ENCODE data around the gene YBX2.
"Not testable (repeated sequence)": the region's sequence is repeated elsewhere in the genome, so short reads cannot be mapped to it uniquely, and the experiment has no call there.

Gene YBX2

DNA sequence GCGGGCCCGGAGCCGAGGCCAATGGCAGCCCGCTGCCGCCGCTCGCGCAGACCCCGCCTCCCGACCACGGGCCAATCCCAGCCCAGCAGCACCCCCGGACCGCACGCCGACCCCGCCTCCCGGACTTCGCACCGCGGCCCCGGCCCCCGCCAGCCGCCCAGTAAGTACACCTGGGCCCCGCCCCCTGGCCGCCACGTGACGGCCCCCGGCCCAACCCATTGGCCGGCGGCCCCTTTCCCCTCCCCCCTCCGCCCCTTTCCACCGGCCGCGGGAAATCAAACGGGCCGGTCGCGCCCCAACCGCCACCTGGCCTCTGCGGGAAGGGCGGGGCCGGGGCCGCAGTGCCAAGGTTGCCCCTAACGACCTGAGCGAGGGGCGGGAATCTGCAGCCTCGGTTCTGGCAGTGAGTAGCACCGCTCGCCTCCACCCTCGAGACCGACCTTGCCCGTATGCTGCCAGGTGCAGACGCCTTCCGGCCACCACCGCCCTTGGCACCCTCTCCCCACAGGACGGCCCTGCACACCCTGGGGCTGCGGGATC, at the start of gene YBX2:
Gene YBX2, minus strand, starts transcription at position 26 of the 540 bp plus-strand sequence. CDS start 139 bp downstream, outside the sequence.
- DNase-seq (ENCODE audit: extremely low spot score) = peak; percentile 86
- ChIA-PET CTCF (no interaction called here), POLR2A (no interaction called here)
- TF ChIP-seq, protein P1, sequence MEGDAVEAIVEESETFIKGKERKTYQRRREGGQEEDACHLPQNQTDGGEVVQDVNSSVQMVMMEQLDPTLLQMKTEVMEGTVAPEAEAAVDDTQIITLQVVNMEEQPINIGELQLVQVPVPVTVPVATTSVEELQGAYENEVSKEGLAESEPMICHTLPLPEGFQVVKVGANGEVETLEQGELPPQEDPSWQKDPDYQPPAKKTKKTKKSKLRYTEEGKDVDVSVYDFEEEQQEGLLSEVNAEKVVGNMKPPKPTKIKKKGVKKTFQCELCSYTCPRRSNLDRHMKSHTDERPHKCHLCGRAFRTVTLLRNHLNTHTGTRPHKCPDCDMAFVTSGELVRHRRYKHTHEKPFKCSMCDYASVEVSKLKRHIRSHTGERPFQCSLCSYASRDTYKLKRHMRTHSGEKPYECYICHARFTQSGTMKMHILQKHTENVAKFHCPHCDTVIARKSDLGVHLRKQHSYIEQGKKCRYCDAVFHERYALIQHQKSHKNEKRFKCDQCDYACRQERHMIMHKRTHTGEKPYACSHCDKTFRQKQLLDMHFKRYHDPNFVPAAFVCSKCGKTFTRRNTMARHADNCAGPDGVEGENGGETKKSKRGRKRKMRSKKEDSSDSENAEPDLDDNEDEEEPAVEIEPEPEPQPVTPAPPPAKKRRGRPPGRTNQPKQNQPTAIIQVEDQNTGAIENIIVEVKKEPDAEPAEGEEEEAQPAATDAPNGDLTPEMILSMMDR (IDR thresholded peaks at IDR 0.05; ENCODE audit: control extremely low read depth, extremely low read depth, low read depth, missing control alignments) = no peak

DNA sequence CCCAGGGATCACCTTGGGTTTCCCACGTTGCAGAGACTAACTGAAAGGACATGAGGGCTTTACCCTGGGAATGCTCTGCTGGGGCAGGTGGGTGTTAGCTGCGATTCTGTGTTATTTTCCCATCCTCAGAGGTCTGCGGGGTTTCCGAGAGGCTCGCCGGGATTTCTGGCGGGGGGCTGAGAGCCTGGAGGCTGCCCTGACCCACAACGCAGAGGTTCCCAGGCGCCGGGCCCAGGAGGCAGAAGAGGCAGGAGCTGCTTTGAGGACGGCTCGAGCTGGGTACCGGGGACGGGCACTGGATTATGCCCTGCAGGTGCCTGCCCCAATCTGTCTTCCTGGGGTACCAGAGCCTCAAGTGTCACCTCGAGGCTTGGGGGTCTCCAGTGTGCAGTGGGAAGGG, 48.8 kb upstream of the YBX2 start:
- CTCF ChIA-PET = interaction anchor here (1.2 to 4.0 kb wide), 4 partner anchors 13 to 218 kb away, joined by 3 to 15 read pairs (median 12); partner anchors contain the start of gene NEURL4
- POLR2A ChIA-PET = no interaction called here
- DNase-seq (ENCODE audit: extremely low spot score) = no peak
- TF ChIP-seq, protein P1 (IDR thresholded peaks at IDR 0.05; ENCODE audit: control extremely low read depth, extremely low read depth, low read depth, missing control alignments) = no peak

DNA sequence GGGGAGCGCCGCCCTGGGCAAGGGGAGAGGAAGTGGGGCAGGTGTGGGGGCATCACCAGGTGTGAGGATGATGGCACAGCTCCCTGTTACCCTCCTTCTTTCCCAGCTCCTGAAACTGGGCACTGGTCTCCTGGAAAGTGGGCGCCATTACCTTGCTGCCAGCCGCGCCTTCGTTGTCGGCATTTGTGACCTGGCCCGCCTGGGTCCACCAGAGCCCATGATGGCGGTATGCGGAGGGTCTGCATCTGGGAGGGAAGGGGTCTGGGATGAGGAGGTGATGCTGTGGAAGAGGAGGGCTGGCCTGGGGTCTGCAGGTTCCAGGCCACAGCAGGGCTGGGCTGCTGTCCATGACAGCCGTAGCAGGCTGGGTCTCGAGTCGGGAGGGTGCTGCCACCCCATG, 47.4 kb upstream of the YBX2 start:
- TF ChIP-seq, protein P1 (IDR thresholded peaks at IDR 0.05; ENCODE audit: control extremely low read depth, extremely low read depth, low read depth, missing control alignments) = no peak
- POLR2A ChIA-PET = interaction anchor here (0.6 kb wide), 1 partner anchor 43 kb away, joined by 3 read pairs; no protein-coding TSS in a partner anchor
- CTCF ChIA-PET = interaction anchor here (0.8 to 4.0 kb wide), 5 partner anchors 11 to 62 kb away, joined by 3 to 15 read pairs (median 3); partner anchors contain the start of genes NEURL4 and TMEM95
- DNase-seq (ENCODE audit: extremely low spot score) = no peak

DNA sequence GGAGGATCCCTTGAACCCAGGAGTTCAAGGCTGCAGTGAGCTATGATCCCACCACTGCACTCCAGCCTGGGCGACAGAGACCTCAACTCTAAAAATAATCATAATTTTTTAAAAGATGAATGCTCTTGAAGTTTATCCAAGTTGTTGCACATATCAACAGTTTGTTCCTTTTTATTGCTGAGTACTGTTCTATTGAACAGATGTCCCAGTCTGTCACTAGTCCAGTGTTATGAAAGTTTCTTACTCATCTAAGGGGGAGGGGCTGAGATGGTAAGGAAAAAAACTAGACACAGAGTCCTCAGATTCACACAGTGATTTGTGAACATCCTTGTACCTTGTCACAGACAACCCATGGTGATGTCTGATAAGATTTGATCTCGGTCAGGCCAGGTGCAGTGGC, 45.7 kb upstream of the YBX2 start:
- CTCF ChIA-PET = interaction anchor here (1.3 to 1.7 kb wide), 2 partner anchors 14 to 16 kb away, joined by 4 read pairs; no protein-coding TSS in a partner anchor
- POLR2A ChIA-PET = no interaction called here

DNA sequence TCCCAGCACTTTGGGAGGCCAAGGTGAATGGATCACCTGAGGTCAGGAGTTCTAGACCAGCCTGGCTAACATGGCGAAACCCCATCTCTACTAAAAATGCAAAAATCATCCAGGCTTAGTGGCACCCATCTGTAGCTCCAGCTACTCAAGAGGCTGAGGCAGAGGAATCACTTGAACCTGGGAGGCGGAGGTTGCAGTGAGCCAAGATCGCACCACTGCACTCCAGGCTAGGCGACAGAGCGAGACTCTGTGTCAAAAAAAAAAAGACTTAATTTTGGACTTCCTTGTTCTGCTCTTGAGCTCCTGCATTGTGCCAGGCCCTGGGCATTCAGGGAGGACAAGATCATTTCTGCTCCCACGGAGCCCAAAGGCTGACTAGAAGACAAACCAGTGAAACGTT, 43.2 kb upstream of the YBX2 start:
- POLR2A ChIA-PET; DNase-seq (ENCODE audit: extremely low spot score): not testable (repeated sequence)
- CTCF ChIA-PET = interaction anchor here (1.1 to 5.7 kb wide), 7 partner anchors 11 to 188 kb away, joined by 3 to 62 read pairs (median 16); partner anchors contain the start of genes CHRNB1, KCTD11 and TMEM95

More for the DNA sequence above, 45.7 kb upstream of the YBX2 start:
- TF ChIP-seq, protein P1 (IDR thresholded peaks at IDR 0.05; ENCODE audit: control extremely low read depth, extremely low read depth, low read depth, missing control alignments) = no peak
- DNase-seq (ENCODE audit: extremely low spot score) = no peak

DNA sequence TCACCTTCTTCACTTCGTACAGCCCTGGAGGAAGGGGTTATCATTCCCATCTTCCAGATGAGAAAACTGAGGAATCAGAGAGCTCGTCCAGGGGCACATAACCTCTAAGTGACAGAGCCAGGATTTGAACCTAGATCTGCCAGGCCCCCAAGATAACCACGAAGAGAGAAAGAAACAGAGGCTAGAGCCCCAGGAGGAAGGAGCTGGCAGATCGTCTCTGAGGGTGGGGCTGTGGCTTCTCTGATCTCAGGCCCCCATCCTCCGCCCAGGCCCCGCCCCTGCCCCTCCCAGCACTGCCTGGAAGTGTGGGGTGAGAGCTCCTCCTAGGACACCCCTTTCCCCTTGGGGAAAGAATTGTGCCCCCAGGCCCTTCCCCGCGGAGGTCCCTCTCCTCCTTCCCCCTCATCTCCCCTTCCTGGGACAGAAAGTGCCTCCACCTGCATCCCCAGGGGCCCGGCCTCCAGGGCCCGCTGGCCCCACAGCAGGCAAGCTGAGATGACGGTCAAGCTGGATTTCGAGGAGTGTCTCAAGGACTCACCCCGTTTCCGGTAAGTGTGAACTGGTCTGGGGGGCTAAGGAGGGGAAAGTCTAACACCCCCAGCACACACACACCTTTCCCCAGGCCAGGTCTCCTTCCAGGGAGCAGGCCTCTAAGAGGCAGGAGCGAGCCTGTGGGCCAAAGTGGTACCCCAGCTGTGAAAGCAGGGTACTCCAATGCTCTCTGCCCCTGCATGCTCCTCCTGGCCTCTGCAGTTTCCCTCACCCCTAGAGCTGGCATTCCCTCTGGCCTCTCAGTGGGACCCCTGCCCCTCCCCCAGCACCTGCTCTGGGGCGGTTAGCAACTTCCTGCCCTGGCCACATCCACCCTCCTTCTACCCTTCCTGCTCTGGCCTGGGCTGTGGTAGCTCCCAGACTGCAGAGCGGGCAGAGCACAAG, 42.1 kb upstream of the YBX2 start, which contains the start of gene ACAP1:
Gene ACAP1, plus strand, starts transcription at position 290 of the 936 bp plus-strand sequence. Its CDS starts 206 bp downstream, at position 496.
- ChIA-PET CTCF (interaction anchor here (0.8 to 5.7 kb wide), 12 partner anchors 9 to 253 kb away, joined by 3 to 62 read pairs (median 8); partner anchors contain the start of genes CHRNB1, KCTD11, SENP3 and TMEM95), POLR2A (interaction anchor here (0.7 to 1.5 kb wide), 4 partner anchors 8 to 148 kb away, joined by 3 to 7 read pairs (median 3); partner anchors contain the start of gene POLR2A)
- TF ChIP-seq, protein P1 (IDR thresholded peaks at IDR 0.05; ENCODE audit: control extremely low read depth, extremely low read depth, low read depth, missing control alignments) = peak; percentile 18
- DNase-seq (ENCODE audit: extremely low spot score) = peak; percentile 81

DNA sequence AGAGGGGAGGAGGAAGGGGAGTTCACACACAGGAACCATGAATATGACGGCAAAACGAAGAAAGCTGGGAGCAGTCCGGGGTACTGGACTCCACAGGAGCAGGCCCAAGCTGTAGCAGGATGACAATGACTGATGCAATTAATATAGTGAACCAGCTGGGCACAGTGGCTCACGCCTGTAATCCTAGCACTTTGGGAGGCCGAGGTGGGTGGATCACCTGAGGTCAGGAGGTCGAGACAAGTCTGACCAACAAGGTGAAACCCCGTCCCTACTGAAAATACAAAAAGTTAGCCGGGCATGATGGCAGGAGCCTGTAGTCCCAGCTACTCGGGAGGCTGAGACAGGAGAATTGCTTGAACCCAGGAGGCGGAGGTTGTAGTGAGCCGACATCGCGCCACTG, 41.3 kb upstream of the YBX2 start:
- DNase-seq (ENCODE audit: extremely low spot score) = not testable (repeated sequence)
- ChIA-PET POLR2A (interaction anchor here (1.2 to 1.5 kb wide), 2 partner anchors 14 to 149 kb away, joined by 3 to 7 read pairs; partner anchors contain the start of gene POLR2A), CTCF (interaction anchor here (0.8 to 5.7 kb wide), 13 partner anchors 9 to 253 kb away, joined by 3 to 62 read pairs (median 6); partner anchors contain the start of genes KCTD11, SENP3 and TMEM95)
